Measurements from ENCODE around the gene PNPO.

The PNPO gene

GRCh38 chr17:47994724-47995123, 53.4 kb downstream of the PNPO start:
- Histone ChIP-seq H3K27me3 (ENCODE audit: insufficient read depth, low read depth, severe bottlenecking) (no peaks in the 10 kb centered on the region), H3K9me3 (ENCODE audit: severe bottlenecking) (no peaks in the 10 kb centered on the region), H3K4me3 (ENCODE audit: low read depth, low read length) (no peak overlapping the region), H3K36me3 (no peaks in the 10 kb centered on the region), H3K27ac (peak overlapping the region; percentile 96)
- TF ChIP-seq, protein P1, sequence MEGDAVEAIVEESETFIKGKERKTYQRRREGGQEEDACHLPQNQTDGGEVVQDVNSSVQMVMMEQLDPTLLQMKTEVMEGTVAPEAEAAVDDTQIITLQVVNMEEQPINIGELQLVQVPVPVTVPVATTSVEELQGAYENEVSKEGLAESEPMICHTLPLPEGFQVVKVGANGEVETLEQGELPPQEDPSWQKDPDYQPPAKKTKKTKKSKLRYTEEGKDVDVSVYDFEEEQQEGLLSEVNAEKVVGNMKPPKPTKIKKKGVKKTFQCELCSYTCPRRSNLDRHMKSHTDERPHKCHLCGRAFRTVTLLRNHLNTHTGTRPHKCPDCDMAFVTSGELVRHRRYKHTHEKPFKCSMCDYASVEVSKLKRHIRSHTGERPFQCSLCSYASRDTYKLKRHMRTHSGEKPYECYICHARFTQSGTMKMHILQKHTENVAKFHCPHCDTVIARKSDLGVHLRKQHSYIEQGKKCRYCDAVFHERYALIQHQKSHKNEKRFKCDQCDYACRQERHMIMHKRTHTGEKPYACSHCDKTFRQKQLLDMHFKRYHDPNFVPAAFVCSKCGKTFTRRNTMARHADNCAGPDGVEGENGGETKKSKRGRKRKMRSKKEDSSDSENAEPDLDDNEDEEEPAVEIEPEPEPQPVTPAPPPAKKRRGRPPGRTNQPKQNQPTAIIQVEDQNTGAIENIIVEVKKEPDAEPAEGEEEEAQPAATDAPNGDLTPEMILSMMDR (IDR thresholded peaks at IDR 0.05; ENCODE audit: low read depth, low read length): no peak
- DNase-seq: no peak

- Histone ChIP-seq H3K9me3 (ENCODE audit: severe bottlenecking) (no peaks in the 10 kb centered on the region), H3K36me3 (no peaks in the 10 kb centered on the region), H3K27me3 (ENCODE audit: insufficient read depth, low read depth, severe bottlenecking) (no peaks in the 10 kb centered on the region), H3K27ac (peak overlapping the region; percentile 96), H3K4me3 (ENCODE audit: low read depth, low read length) (peak overlapping the region; percentile 16; the same call in 1 of the 2 replicates)
- TF ChIP-seq, protein P1 (IDR thresholded peaks at IDR 0.05; ENCODE audit: low read depth, low read length): no peak
- DNase-seq: peak; percentile 96
Observed at GRCh38 chr17:47995241-47995935, 54.0 kb downstream of the PNPO start.

- Histone ChIP-seq H3K36me3 (no peaks in the 10 kb centered on the region), H3K4me3 (ENCODE audit: low read depth, low read length) (no peak overlapping the region), H3K27ac (peak overlapping the region; percentile 96), H3K27me3 (ENCODE audit: insufficient read depth, low read depth, severe bottlenecking) (no peaks in the 10 kb centered on the region), H3K9me3 (ENCODE audit: severe bottlenecking) (no peaks in the 10 kb centered on the region)
- TF ChIP-seq, protein P1 (IDR thresholded peaks at IDR 0.05; ENCODE audit: low read depth, low read length): no peak
- DNase-seq: no peak
Observed at GRCh38 chr17:47996201-47996600, 54.8 kb downstream of the PNPO start.

- H3K36me3 ChIP-seq: no peaks in the 10 kb centered on the region
- TF ChIP-seq, protein P1 (IDR thresholded peaks at IDR 0.05; ENCODE audit: low read depth, low read length): no peak
- H3K4me3 ChIP-seq (ENCODE audit: low read depth, low read length): no peak overlapping the region
Observed at GRCh38 chr17:47997586-47997985, 56.2 kb downstream of the PNPO start.

DNA sequence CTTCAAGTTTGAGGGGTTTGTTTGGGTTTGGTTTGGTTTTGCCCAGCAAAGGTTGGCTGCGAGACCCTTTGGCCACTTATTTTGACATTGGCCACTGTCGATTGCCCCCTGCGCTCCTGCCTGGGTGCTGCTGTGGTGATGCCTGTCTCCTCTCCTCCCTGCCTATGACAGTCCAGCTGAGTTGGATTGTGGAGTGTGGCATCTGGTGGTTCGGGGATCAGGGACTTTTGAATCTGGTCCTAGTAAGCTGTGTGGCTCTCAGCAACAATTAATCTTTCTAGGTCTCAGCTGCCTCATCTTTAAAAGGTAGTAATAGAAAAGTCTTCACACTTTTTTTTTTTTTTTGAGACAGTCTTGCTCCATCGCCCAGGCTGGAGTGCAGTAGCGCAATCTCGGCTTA, 56.7 kb downstream of the PNPO start:
- H3K4me3 ChIP-seq (ENCODE audit: low read depth, low read length): no peak overlapping the region
- TF ChIP-seq, protein P1 (IDR thresholded peaks at IDR 0.05; ENCODE audit: low read depth, low read length): no peak
- DNase-seq: peak; percentile 87
- H3K36me3 ChIP-seq: no peaks in the 10 kb centered on the region
- H3K9me3 ChIP-seq (ENCODE audit: severe bottlenecking): no peaks in the 10 kb centered on the region
- peak overlapping the region; percentile 96 for H3K27ac ChIP-seq
- no peaks in the 10 kb centered on the region for H3K27me3 ChIP-seq (ENCODE audit: insufficient read depth, low read depth, severe bottlenecking)

More at GRCh38 chr17:47997586-47997985, 56.2 kb downstream of the PNPO start:
- H3K27me3 ChIP-seq (ENCODE audit: insufficient read depth, low read depth, severe bottlenecking): no peaks in the 10 kb centered on the region
- peak overlapping the region; percentile 96 for H3K27ac ChIP-seq
- DNase-seq: no peak
- H3K9me3 ChIP-seq (ENCODE audit: severe bottlenecking): no peaks in the 10 kb centered on the region
